A549 (cell line): ENCODE measurements around the gene ZP1.

Source experiments
- CEBPB ChIP-seq, 2 experiments: fragments of >200 bp in 1 of 2; sonication (Bioruptor Twin) in 1 of 2; formaldehyde crosslinking in 1 of 2; IDR thresholded peaks; 2 replicates each; pipeline ENCODE4 v1.6.1; 2012 to 2016
- EP300 ChIP-seq, 2 experiments: fragments of >200 bp; sonication (Bioruptor Twin); formaldehyde crosslinking; IDR thresholded peaks; 2 replicates in 1 of 2; 3 replicates in 1 of 2; pipeline ENCODE4 v1.6.1; 2016 to 2017

DNA sequence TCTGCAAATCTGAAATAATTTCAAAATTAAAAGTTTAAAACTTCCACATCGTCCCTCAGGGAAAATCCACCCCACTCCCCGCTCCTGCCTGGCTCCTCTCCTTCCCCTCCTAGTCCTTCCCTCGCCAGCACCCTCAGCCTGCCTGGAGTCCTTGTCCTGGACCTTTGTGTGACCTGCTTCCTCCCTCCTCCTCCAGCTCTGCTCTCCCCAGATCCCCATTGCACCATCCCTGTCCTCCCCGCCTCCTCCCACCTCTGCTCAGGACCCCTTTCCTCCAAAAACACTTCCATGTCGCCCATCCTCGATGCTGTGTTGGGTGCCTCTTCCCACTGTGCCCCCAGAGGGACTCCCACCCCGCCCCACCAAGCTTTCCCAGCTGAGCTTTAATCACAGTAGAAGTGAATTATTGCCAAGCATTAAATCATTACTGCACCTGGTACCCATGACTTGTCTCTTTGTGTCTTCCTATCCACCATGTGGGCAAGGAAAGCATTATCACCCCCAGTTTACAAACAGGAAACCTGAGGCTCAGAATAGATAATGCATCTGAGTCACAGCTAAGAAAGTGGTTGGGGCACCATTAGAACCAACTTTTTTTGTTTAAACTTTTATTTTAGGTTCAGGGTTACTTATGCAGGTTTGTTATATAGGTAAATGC, 2.4 kb upstream of the ZP1 start:
- TF ChIP-seq CEBPB (IDR thresholded peaks at IDR 0.05) (no peak), EP300 (IDR thresholded peaks at IDR 0.05) (no peak)
